Psoas muscle (tissue), 8 donors: ENCODE results near the gene SMC1A. TPM values are rescaled to one million over a fixed set of nuclear protein-coding genes. Genes with fewer than 3 reads are reported as not detected.

Experiments
- ATAC-seq, 4 donors: fragments of 200-7000 bp; cut with Tn5 transposase; one replicate each; pipeline ENCODE4 v1.9.1; 2020; ENCODE audit warnings: moderate library complexity in 3 of 4, mild to moderate bottlenecking in 2 of 4
- DNase-seq, 2 donors: peaks; one replicate each; pipeline ENCODE4 v3.0.0-alpha.2; 2020
- H3K27ac ChIP-seq: fragments of 200-600 bp; one replicate; pipeline ENCODE4 v1.8.0; 2022
- H3K27me3 ChIP-seq, 3 donors: fragments of 200-600 bp in 1 of 3; one replicate each; pipeline versions ENCODE4 v1.6.1 to v1.8.0; 2013 to 2022; ENCODE audit warnings: low read length in 2 of 3, mild to moderate bottlenecking in 2 of 3, moderate library complexity in 1 of 3; ENCODE audit not compliant: insufficient read depth in 3 of 3
- H3K36me3 ChIP-seq, 2 donors: fragments of 200-600 bp in 1 of 2; one replicate each; pipeline versions ENCODE4 v1.6.1 to v1.8.0; 2013 to 2022; ENCODE audit warnings: low read depth in 1 of 2, mild to moderate bottlenecking in 1 of 2, moderate library complexity in 1 of 2; ENCODE audit not compliant: insufficient read depth in 1 of 2
- H3K4me1 ChIP-seq: fragments of 200-600 bp; one replicate; pipeline ENCODE4 v1.8.0; 2022
- H3K4me3 ChIP-seq: fragments of 200-600 bp; one replicate; pipeline ENCODE4 v1.8.0; 2022; ENCODE audit warnings: mild to moderate bottlenecking
- H3K9me3 ChIP-seq: fragments of 200-600 bp; one replicate; pipeline ENCODE4 v1.8.0; 2022
- CTCF ChIP-seq: fragments of 200-600 bp; IDR thresholded peaks from one replicate; pipeline ENCODE4 v1.8.0; 2022; ENCODE audit warnings: antibody characterized with exemption
- WGBS, 3 donors: extraction: QIAGEN DNeasy Blood & Tissue Kit; methylation state at CpG; one replicate each; pipeline versions ENCODE4 v1.1.6 to v1.1.7; 2013; 5-methylcytosine and 5-hydroxymethylcytosine counted together
- intact Hi-C, 2 donors: fragments of 100-400 bp; cut with DNase I; formaldehyde crosslinking; loops; one replicate each; pipeline versions ENCODE4 v1.11.0 to v1.14.2; 2022
- polyA plus RNA-seq, 3 donors: library from polyadenylated mRNA; stranded (reverse); fragments of 200-250 nt; gene quantifications; one replicate each; pipeline ENCODE4 v1.2.3, GENCODE V29; 2013
- total RNA-seq, 4 donors: library from RNA; stranded (reverse); fragmentation: NEBNext Ultra II Directional in 2 of 4; extraction: Animal tissue kit (Norgen Biotek cat#: 25700) in 2 of 4; gene quantifications; one replicate each; pipeline versions ENCODE4 v1.2.1 to v1.2.4, GENCODE V29; 2021 to 2023
- donor health status: healthy with polysubstance abuse.
- donor health status: DM: no; HTN: no; CAD: no; lungs with moderate emphysema.
- donor health status: Bipolar disorder and iron deficiency.
- donor health status: healthy.
- donor health status: DM: yes; HTN: yes; CAD: no.
- donor health status: DM: no; HTN: no; CAD: no.
- donor health status: DM: no; HTN: no; CAD: no.
- donor health status: DM: yes; HTN: yes; CAD: no.

Gene SMC1A
- total and polyA plus RNA-seq, 7 donors: 8.1 to 45.0 (median 25.9) TPM

GRCh38 chrX:53362449-53362848 is 60.0 kb downstream of the SMC1A start:
- H3K4me1 ChIP-seq: no peaks in the 10 kb centered on the region
- 88 to 94% (median 94%) methylated on average over 2 of the region's 2 CpGs for WGBS, 3 donors
- intact Hi-C loops: no loop called here
- H3K36me3 ChIP-seq: peaks cover 0 to 13% of the 10 kb centered on the region in 2 donors
- H3K9me3 ChIP-seq: no peaks in the 10 kb centered on the region
- TF ChIP-seq CTCF: no peak
- no peaks in the 10 kb centered on the region for H3K27me3 ChIP-seq
- H3K4me3 ChIP-seq: no peak overlapping the region
- no peak overlapping the region for H3K27ac ChIP-seq
- ATAC-seq: no peak
- DNase-seq: no peak

GRCh38 chrX:53357799-53358530 is 64.5 kb downstream of the SMC1A start:
- intact Hi-C loops: no loop called here
- WGBS, 3 donors: 22 to 27% (median 26%) methylated on average over 7 to 8 of the region's 8 CpGs
- H3K4me1 ChIP-seq: no peaks in the 10 kb centered on the region
- TF ChIP-seq CTCF: no peak
- H3K9me3 ChIP-seq: no peaks in the 10 kb centered on the region
- DNase-seq (no peak), ATAC-seq (no peak)
- H3K27me3 ChIP-seq: no peaks in the 10 kb centered on the region
- peaks cover 0 to 9% of the 10 kb centered on the region in 2 donors for H3K36me3 ChIP-seq
- no peak overlapping the region for H3K4me3 ChIP-seq
- H3K27ac ChIP-seq: no peak overlapping the region

GRCh38 chrX:53356186-53356585 is 66.3 kb downstream of the SMC1A start:
- Histone ChIP-seq H3K9me3 (no peaks in the 10 kb centered on the region), H3K4me1 (no peaks in the 10 kb centered on the region), H3K27ac (no peak overlapping the region), H3K36me3 (peaks cover 0 to 3% of the 10 kb centered on the region in 2 donors), H3K27me3 (peaks cover 0 to 3% (median 0%) of the 10 kb centered on the region in 3 donors), H3K4me3 (no peak overlapping the region)
- no peak for ATAC-seq
- intact Hi-C loops: no loop called here
- TF ChIP-seq CTCF: no peak
- 48 to 65% (median 64%) methylated on average over 14 of the region's 14 CpGs for WGBS, 3 donors
- DNase-seq: no peak

- intact Hi-C loops: no loop called here
- WGBS, 3 donors: 82 to 83% (median 83%) methylated on average over 2 of the region's 2 CpGs
These were observed 67.8 kb downstream of the SMC1A start for GRCh38 chrX:53354669-53355068.

More at GRCh38 chrX:53354669-53355068, 67.8 kb downstream of the SMC1A start:
- H3K36me3 ChIP-seq: no peaks in the 10 kb centered on the region
- no peak overlapping the region for H3K27ac ChIP-seq
- no peak for TF ChIP-seq CTCF
- no peaks in the 10 kb centered on the region for H3K4me1 ChIP-seq
- peaks cover 0 to 5% (median 0%) of the 10 kb centered on the region in 3 donors for H3K27me3 ChIP-seq
- no peak overlapping the region for H3K4me3 ChIP-seq
- DNase-seq: no peak
- no peak for ATAC-seq
- H3K9me3 ChIP-seq: peaks cover 3% of the 10 kb centered on the region
